ENCODE measurements around the gene NCAPG2.

DNA sequence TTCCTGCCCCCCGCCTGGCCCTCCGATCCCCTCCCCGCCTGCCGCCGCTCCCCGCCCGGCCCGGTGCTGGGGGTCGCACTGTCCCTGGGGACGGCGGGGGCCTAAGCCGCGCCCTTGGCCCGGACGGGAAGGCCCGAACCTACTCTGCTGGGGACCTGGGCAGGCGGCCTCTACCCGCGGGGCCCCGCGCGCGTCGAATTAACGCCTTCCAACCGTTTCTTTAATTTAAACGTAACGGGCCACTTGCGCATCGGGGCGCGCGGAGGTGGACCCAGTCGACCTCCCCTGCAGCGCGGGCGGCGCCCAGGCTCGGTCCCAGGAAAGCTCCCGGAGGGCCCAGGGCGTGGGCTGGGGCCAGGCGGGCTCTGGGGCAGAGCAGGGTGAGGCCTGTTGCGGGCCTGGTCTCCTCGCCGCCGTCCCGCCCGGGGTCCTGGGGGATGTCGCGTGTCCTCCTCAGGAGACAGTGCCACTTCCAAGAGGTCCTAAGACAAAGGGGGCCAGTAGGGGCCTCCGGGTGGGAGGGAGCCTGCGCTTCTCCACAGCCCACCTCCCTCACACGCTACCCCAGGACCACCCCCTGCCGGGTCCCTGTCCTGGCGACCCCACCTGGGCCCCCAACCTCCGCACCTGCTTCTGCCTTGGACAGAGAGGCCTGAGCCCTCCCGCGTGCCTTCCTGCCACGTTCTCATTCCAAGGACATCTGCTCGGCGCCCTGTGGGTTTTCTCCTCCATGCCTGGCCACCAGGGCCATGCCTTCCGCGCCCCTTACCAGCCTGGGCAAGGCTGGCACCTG, 116.3 kb downstream of the NCAPG2 start:
- TF ChIP-seq CTCF (IDR thresholded peaks at IDR 0.05) (no peak), POLR2A (IDR thresholded peaks at IDR 0.05) (no peak)
